H9 (cell line): ENCODE data around the gene SET. TPM values are rescaled to one million over a fixed set of nuclear protein-coding genes. Genes with fewer than 3 reads are reported as not detected.

Experiments used
- DNase-seq: peaks from one replicate; pipeline ENCODE4 v3.0.0-alpha.2; 2017
- H2AFZ ChIP-seq: one replicate; pipeline ENCODE4 v1.6.1; 2013; ENCODE audit warnings: mild to moderate bottlenecking, low read length, control low read depth, moderate library complexity
- H2AK5ac ChIP-seq: 2 replicates; pipeline ENCODE4 v1.6.1; 2013; ENCODE audit warnings: low read length, control low read depth, mixed read lengths; ENCODE audit not compliant: insufficient read length
- H2BK120ac ChIP-seq: one replicate; pipeline ENCODE4 v1.6.1; 2013; ENCODE audit warnings: low read depth, mild to moderate bottlenecking, low read length, control low read depth, inconsistent platforms; ENCODE audit not compliant: poor library complexity, severe bottlenecking
- H2BK12ac ChIP-seq: 2 replicates; pipeline ENCODE4 v1.6.1; 2013; ENCODE audit warnings: low read length, control low read depth, mixed read lengths, low read depth; ENCODE audit not compliant: insufficient read length
- H2BK15ac ChIP-seq: 2 replicates; pipeline ENCODE4 v1.6.1; 2013; ENCODE audit warnings: low read depth, low read length, control low read depth
- H2BK20ac ChIP-seq: one replicate; pipeline ENCODE4 v1.6.1; 2013; ENCODE audit warnings: low read depth, mild to moderate bottlenecking, low read length, control low read depth, inconsistent platforms; ENCODE audit not compliant: poor library complexity, severe bottlenecking
- H2BK5ac ChIP-seq: 2 replicates; pipeline ENCODE4 v1.6.1; 2013; ENCODE audit warnings: low read length, control low read depth, mixed read lengths; ENCODE audit not compliant: insufficient read length
- H3K14ac ChIP-seq: 2 replicates; pipeline ENCODE4 v1.6.1; 2013; ENCODE audit warnings: low read length, control low read depth; ENCODE audit not compliant: insufficient read depth
- H3K18ac ChIP-seq: 2 replicates; pipeline ENCODE4 v1.6.1; 2013; ENCODE audit warnings: low read depth, mild to moderate bottlenecking, mixed read lengths, low read length, control low read depth; ENCODE audit not compliant: insufficient read length
- H3K23ac ChIP-seq: 2 replicates; pipeline ENCODE4 v1.6.1; 2013; ENCODE audit warnings: low read length, control low read depth, mixed read lengths, low read depth; ENCODE audit not compliant: insufficient read length
- H3K23me2 ChIP-seq: 2 replicates; pipeline ENCODE4 v1.6.1; 2013; ENCODE audit warnings: low read depth, mild to moderate bottlenecking, mixed read lengths, low read length, control low read depth; ENCODE audit not compliant: insufficient read length, poor library complexity, severe bottlenecking
- H3K27ac ChIP-seq: 2 replicates; pipeline ENCODE4 v1.5.1; 2013; ENCODE audit warnings: low read length, control low read depth, mixed read lengths, low read depth; ENCODE audit not compliant: insufficient read length
- H3K27me3 ChIP-seq: 2 replicates; pipeline ENCODE4 v1.6.1; 2013; ENCODE audit warnings: low read length, control low read depth, inconsistent platforms; ENCODE audit not compliant: insufficient read depth
- H3K4ac ChIP-seq: 2 replicates; pipeline ENCODE4 v1.6.1; 2013; ENCODE audit warnings: low read depth, mild to moderate bottlenecking, control low read depth, inconsistent platforms, low read length, moderate library complexity
- H3K4me1 ChIP-seq: 2 replicates; pipeline ENCODE4 v1.6.1; 2013; ENCODE audit warnings: low read length, control low read depth, inconsistent platforms; ENCODE audit not compliant: insufficient read depth
- H3K4me2 ChIP-seq: 2 replicates; pipeline ENCODE4 v1.6.1; 2013; ENCODE audit warnings: low read length, control low read depth, mixed read lengths; ENCODE audit not compliant: insufficient read length, insufficient read depth
- H3K56ac ChIP-seq: 2 replicates; pipeline ENCODE4 v1.6.1; 2013; ENCODE audit warnings: low read depth, mild to moderate bottlenecking, mixed read lengths, low read length, control low read depth; ENCODE audit not compliant: insufficient read length
- H3K79me1 ChIP-seq: 2 replicates; pipeline ENCODE4 v1.6.1; 2013; ENCODE audit warnings: low read depth, mild to moderate bottlenecking, moderate library complexity, low read length, control low read depth, inconsistent platforms; ENCODE audit not compliant: insufficient read depth, poor library complexity, severe bottlenecking
- H3K79me2 ChIP-seq: 2 replicates; pipeline ENCODE4 v1.6.1; 2013; ENCODE audit warnings: low read length, control low read depth, inconsistent platforms; ENCODE audit not compliant: insufficient read depth
- H3K9ac ChIP-seq: 2 replicates; pipeline ENCODE4 v1.6.1; 2013; ENCODE audit warnings: low read length, control low read depth, mixed read lengths; ENCODE audit not compliant: insufficient read length; ENCODE audit errors: extremely low read depth
- H3K9me3 ChIP-seq: one replicate; pipeline ENCODE4 v1.6.1; 2013; ENCODE audit warnings: low read depth, low read length, inconsistent platforms; ENCODE audit not compliant: control insufficient read depth
- H3T11ph ChIP-seq: one replicate; pipeline ENCODE4 v1.6.1; 2013; ENCODE audit warnings: mild to moderate bottlenecking, low read length, control low read depth, inconsistent platforms
- H4K20me1 ChIP-seq: one replicate; pipeline ENCODE4 v1.6.1; 2013; ENCODE audit not compliant: control insufficient read depth, insufficient read length, insufficient read depth
- H4K5ac ChIP-seq: 2 replicates; pipeline ENCODE4 v1.6.1; 2013; ENCODE audit warnings: low read depth, mild to moderate bottlenecking, mixed read lengths, low read length, control low read depth; ENCODE audit not compliant: insufficient read length
- H4K8ac ChIP-seq: replicated peaks from 2 replicates; pipeline ENCODE4 v1.6.1; 2013; ENCODE audit warnings: low read length, control low read depth, mixed read lengths, low read depth; ENCODE audit not compliant: insufficient read length
- H4K91ac ChIP-seq: 2 replicates; pipeline ENCODE4 v1.6.1; 2013; ENCODE audit warnings: low read depth, mild to moderate bottlenecking, moderate library complexity, mixed read lengths, low read length, control low read depth; ENCODE audit not compliant: insufficient read length
- H3K27ac Mint-ChIP-seq, 3 experiments: 2 replicates in 2 of 3; 3 replicates in 1 of 3; pipeline ENCODE4 v1.8.0; 2020 to 2021; ENCODE audit warnings: mixed read lengths in 3 of 3, mild to moderate bottlenecking in 1 of 3, moderate library complexity in 1 of 3
- H3K27me3 Mint-ChIP-seq: 2 replicates; pipeline ENCODE4 v1.8.0; 2021; ENCODE audit warnings: low read depth, mild to moderate bottlenecking, moderate library complexity, mixed read lengths
- H3K36me3 Mint-ChIP-seq, 3 experiments: 2 replicates in 2 of 3; 3 replicates in 1 of 3; pipeline ENCODE4 v1.8.0; 2020 to 2021; ENCODE audit warnings: low read depth in 3 of 3, mixed read lengths in 3 of 3; ENCODE audit not compliant: insufficient read depth in 1 of 3
- H3K4me1 Mint-ChIP-seq, 2 experiments: 2 replicates each; pipeline ENCODE4 v1.8.0; 2020; ENCODE audit warnings: mixed read lengths in 2 of 2
- H3K4me3 Mint-ChIP-seq, 2 experiments: 2 replicates in 1 of 2; 3 replicates in 1 of 2; pipeline ENCODE4 v1.8.0; 2020 to 2021; ENCODE audit warnings: mild to moderate bottlenecking in 2 of 2, mixed read lengths in 2 of 2, moderate library complexity in 1 of 2
- H3K9me3 Mint-ChIP-seq, 2 experiments: 2 replicates in 1 of 2; 3 replicates in 1 of 2; pipeline ENCODE4 v1.8.0; 2020; ENCODE audit warnings: mild to moderate bottlenecking in 2 of 2, mixed read lengths in 2 of 2, moderate library complexity in 1 of 2
- WGBS: extraction: QIAGEN DNeasy Blood & Tissue Kit; methylation state at CpG from one replicate; pipeline ENCODE4 v1.1.7; 2013; ENCODE audit warnings: missing lambda C conversion rate, low lambda C conversion rate, mixed read lengths; ENCODE audit not compliant: insufficient read length; ENCODE audit errors: extremely low coverage; 5-methylcytosine and 5-hydroxymethylcytosine counted together
- total RNA-seq: library from RNA; stranded (reverse); gene quantifications from 2 replicates; pipeline ENCODE4 v1.2.1, GENCODE V29; 2021
- TF ChIP-seq, protein P1 (sequence below): fragments of 200-600 bp; sonication (generic); conservative IDR thresholded peaks from 3 replicates; pipeline ENCODE4 v1.8.0; 2021; ENCODE audit warnings: antibody characterized with exemption, mild to moderate bottlenecking

The SET gene
- total RNA-seq, 1 experiment from 2014 or later: 1,148 TPM

DNA sequence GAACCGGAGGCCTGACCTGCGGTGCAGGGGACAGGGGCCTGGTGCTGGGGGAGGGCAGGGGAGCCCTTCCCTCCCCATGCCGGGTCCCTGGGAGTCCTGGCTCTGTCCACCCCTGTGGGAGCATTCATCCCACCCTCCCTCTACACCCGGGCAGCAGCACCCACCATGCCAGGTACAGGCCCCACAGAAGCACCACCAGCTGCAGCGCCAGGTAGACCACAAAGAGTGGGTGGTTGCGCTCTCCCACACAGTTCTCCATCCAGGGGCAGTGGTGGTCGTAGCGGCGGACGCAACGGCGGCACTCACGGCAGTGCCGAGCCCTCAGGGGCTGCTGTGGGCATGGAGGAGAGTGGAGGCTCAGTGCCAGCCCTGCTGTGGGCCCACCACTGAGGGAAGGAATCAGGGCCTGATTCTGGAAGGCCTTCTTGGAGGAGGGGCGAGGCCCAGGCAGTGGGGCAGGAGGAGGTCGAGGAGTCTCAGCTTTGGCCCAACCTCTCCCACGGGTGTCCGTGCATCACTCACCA, 32.5 kb downstream of the SET start:
- H3K23ac ChIP-seq: no peak overlapping the region
- H3K14ac ChIP-seq: no peak overlapping the region
- no peak overlapping the region for H2BK120ac ChIP-seq
- Mint-ChIP-seq H3K4me1 (peaks cover 22% of the 10 kb centered on the region in 2 experiments), H3K27me3 (no peaks in the 10 kb centered on the region; the same call in 1 of the 2 replicates), H3K9me3 (no peaks in the 10 kb centered on the region; a peak in 2 of 5 replicates), H3K36me3 (peaks cover 4 to 41% (median 29%) of the 10 kb centered on the region in 3 experiments; a peak in 6 of 7 replicates), H3K4me3 (no peak overlapping the region; a peak in 1 of 5 replicates), H3K27ac (no peak overlapping the region; a peak in 1 of 7 replicates)
- H3K79me1 ChIP-seq: no peaks in the 10 kb centered on the region
- H4K5ac ChIP-seq: no peak overlapping the region
- no peak overlapping the region for H3T11ph ChIP-seq
- no peak overlapping the region for H2BK15ac ChIP-seq
- no peaks in the 10 kb centered on the region for H3K79me2 ChIP-seq
- no peak overlapping the region for H2BK5ac ChIP-seq
- no peak overlapping the region for H3K18ac ChIP-seq
- H2AFZ ChIP-seq: no peak overlapping the region
- TF ChIP-seq, protein P1, sequence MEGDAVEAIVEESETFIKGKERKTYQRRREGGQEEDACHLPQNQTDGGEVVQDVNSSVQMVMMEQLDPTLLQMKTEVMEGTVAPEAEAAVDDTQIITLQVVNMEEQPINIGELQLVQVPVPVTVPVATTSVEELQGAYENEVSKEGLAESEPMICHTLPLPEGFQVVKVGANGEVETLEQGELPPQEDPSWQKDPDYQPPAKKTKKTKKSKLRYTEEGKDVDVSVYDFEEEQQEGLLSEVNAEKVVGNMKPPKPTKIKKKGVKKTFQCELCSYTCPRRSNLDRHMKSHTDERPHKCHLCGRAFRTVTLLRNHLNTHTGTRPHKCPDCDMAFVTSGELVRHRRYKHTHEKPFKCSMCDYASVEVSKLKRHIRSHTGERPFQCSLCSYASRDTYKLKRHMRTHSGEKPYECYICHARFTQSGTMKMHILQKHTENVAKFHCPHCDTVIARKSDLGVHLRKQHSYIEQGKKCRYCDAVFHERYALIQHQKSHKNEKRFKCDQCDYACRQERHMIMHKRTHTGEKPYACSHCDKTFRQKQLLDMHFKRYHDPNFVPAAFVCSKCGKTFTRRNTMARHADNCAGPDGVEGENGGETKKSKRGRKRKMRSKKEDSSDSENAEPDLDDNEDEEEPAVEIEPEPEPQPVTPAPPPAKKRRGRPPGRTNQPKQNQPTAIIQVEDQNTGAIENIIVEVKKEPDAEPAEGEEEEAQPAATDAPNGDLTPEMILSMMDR: no peak
- no CpG with 5 or more reads among the region's 18 CpGs for WGBS
- no peak overlapping the region for H4K91ac ChIP-seq
- no peaks in the 10 kb centered on the region; the same call in 1 of the 2 replicates for H3K4me1 ChIP-seq
- no peak overlapping the region for H4K8ac ChIP-seq
- no peak for DNase-seq
- peaks cover 4% of the 10 kb centered on the region for H3K23me2 ChIP-seq
- no peak overlapping the region for H3K56ac ChIP-seq
- no peak overlapping the region for H2AK5ac ChIP-seq
- H3K4me2 ChIP-seq: no peak overlapping the region
- H3K9me3 ChIP-seq: no peaks in the 10 kb centered on the region
- no peak overlapping the region for H3K27ac ChIP-seq
- H2BK20ac ChIP-seq: no peak overlapping the region
- H2BK12ac ChIP-seq: no peak overlapping the region
- no peaks in the 10 kb centered on the region for H4K20me1 ChIP-seq
- no peak overlapping the region for H3K9ac ChIP-seq
- no peak overlapping the region for H3K4ac ChIP-seq
- H3K27me3 ChIP-seq: no peaks in the 10 kb centered on the region
